ENCODE measurements around the gene TTC23L. TPM values are rescaled to one million over a fixed set of nuclear protein-coding genes. Genes with fewer than 3 reads are reported as not detected.
A peak's percentile ranks its signal among the peaks of the same experiment; 100 is the strongest.

The TTC23L gene
- total RNA-seq, 1 experiment from 2014 or later = 3.9 TPM

DNA sequence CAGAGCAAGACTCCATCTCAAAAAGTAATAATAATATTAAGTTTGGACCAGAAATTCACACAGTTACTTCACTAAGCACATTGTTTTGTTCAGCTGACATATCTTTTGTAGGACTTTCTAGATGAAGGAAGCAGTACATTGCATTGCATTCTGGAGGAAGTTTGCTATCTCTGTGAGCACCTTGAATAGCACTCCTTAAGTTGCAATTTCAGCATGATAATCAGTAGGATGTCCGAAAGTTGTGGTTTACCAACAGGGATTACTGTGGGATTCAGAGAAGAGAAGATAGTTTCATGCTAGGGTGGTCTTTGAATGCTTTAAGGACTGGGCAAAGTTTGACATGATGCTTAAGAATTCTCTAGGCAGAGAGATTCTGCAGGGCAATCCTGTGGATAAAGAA lies 18.4 kb upstream of the TTC23L start:
- no peaks in the 10 kb centered on the region for H3K79me2 ChIP-seq (ENCODE audit: low read depth)
- no peak overlapping the region for H2AFZ ChIP-seq
- no peaks in the 10 kb centered on the region for H3K4me1 ChIP-seq (replicated peaks; ENCODE audit: insufficient read depth)
- H4K20me1 ChIP-seq (ENCODE audit: insufficient read depth) = peaks cover 10% of the 10 kb centered on the region; the same call in 1 of the 2 replicates
- H3K27ac ChIP-seq = no peak overlapping the region; the same call in 1 of the 2 replicates
- ChIA-PET POLR2A (ENCODE audit: unreplicated experiment) (no interaction called here), CTCF (no interaction called here)
- H3F3A ChIP-seq (ENCODE audit: insufficient read depth, low read depth) = peaks cover 57% of the 10 kb centered on the region
- no peaks in the 10 kb centered on the region for H3K9me3 ChIP-seq (ENCODE audit: insufficient read depth, low read depth)
- no peak for DNase-seq
- H3K4me3 ChIP-seq = no peak overlapping the region
- BruUV-seq (replicated peaks) = no TSS peak
- no peaks in the 10 kb centered on the region for H3K9me2 ChIP-seq (ENCODE audit: insufficient read depth)
- H3K27me3 ChIP-seq (ENCODE audit: insufficient read depth, low read depth) = no peaks in the 10 kb centered on the region
- intact Hi-C loops (cut with micrococcal nuclease; ENCODE audit: unreplicated experiment) = loop anchor here (5.0 kb wide), 2 partner anchors 163 to 298 kb away; partner anchors contain the start of gene RAI14
- no peak overlapping the region for H3K4me2 ChIP-seq
- peaks cover 82% of the 10 kb centered on the region for H3K36me3 ChIP-seq (ENCODE audit: low read depth)
- TF ChIP-seq EZH2 (IDR thresholded peaks at IDR 0.05; ENCODE audit: low read depth) = no peak
- TF ChIP-seq CTCF (conservative IDR thresholded peaks at IDR 0.05) = no peak

DNA sequence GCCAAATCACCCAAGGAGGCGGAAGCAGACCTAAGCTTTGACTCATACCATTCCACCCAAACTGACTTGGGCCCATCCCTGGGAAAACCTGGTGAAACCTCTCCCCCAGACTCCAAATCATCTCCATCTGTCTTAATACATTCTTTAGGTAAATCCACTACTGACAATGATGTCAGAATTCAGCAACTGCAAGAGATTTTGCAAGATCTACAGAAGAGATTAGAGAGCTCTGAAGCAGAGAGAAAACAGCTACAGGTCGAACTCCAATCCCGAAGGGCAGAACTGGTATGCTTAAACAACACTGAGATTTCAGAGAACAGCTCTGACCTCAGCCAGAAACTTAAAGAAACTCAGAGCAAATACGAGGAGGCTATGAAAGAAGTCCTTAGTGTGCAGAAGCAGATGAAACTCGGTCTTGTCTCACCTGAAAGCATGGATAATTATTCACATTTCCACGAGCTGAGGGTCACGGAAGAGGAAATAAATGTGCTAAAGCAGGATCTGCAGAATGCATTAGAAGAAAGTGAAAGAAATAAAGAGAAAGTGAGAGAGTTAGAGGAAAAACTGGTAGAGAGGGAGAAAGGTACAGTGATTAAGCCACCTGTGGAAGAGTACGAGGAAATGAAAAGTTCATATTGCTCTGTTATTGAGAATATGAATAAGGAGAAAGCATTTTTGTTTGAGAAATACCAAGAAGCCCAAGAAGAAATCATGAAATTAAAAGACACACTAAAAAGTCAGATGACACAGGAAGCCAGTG lies 15.8 kb upstream of the TTC23L start:
- Histone ChIP-seq H3F3A (ENCODE audit: insufficient read depth, low read depth) (peaks cover 44% of the 10 kb centered on the region), H4K20me1 (ENCODE audit: insufficient read depth) (peaks cover 5% of the 10 kb centered on the region; the same call in 1 of the 2 replicates), H3K27ac (no peak overlapping the region), H2AFZ (no peak overlapping the region), H3K79me2 (ENCODE audit: low read depth) (no peaks in the 10 kb centered on the region), H3K9me2 (ENCODE audit: insufficient read depth) (no peaks in the 10 kb centered on the region), H3K4me1 (replicated peaks; ENCODE audit: insufficient read depth) (no peaks in the 10 kb centered on the region), H3K27me3 (ENCODE audit: insufficient read depth, low read depth) (no peaks in the 10 kb centered on the region), H3K4me2 (no peak overlapping the region), H3K9me3 (ENCODE audit: insufficient read depth, low read depth) (no peaks in the 10 kb centered on the region), H3K36me3 (ENCODE audit: low read depth) (peaks cover 87% of the 10 kb centered on the region), H3K4me3 (no peak overlapping the region)
- ChIA-PET POLR2A (ENCODE audit: unreplicated experiment) (no interaction called here), CTCF (interaction anchor here (0.6 kb wide), 1 partner anchor 36 kb away, joined by 9 read pairs; no protein-coding TSS in a partner anchor)
- TSS peak; percentile 72 for BruUV-seq (replicated peaks)
- intact Hi-C loops (cut with micrococcal nuclease; ENCODE audit: unreplicated experiment) = loop anchor here (5.0 kb wide), 2 partner anchors 166 to 301 kb away; partner anchors contain the start of gene RAI14
- TF ChIP-seq CTCF (conservative IDR thresholded peaks at IDR 0.05) (no peak), EZH2 (IDR thresholded peaks at IDR 0.05; ENCODE audit: low read depth) (no peak)
- no peak for DNase-seq

DNA sequence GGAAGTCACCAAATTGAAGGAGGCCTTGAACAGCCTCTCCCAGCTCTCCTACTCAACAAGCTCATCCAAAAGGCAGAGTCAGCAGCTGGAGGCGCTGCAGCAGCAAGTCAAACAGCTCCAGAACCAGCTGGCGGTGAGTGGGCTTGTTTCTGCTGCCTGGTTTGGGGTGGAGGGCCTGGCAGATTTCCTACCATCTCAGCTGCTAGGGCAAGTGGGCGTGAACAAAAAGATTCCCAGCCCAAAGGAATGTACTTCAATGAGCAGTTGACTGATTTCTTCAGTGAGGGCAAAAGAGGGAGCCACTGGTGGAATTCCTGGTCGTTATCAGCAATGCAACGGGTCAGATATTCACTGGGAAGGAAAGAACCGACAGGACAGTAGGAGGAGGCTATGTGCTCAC lies 12.6 kb upstream of the TTC23L start:
- Histone ChIP-seq H3K4me2 (no peak overlapping the region), H2AFZ (no peak overlapping the region), H3K4me3 (no peak overlapping the region), H3K9me2 (ENCODE audit: insufficient read depth) (no peaks in the 10 kb centered on the region), H3K36me3 (ENCODE audit: low read depth) (peaks cover 79% of the 10 kb centered on the region), H3F3A (ENCODE audit: insufficient read depth, low read depth) (peaks cover 22% of the 10 kb centered on the region), H3K27me3 (ENCODE audit: insufficient read depth, low read depth) (no peaks in the 10 kb centered on the region), H3K4me1 (replicated peaks; ENCODE audit: insufficient read depth) (no peaks in the 10 kb centered on the region), H3K79me2 (ENCODE audit: low read depth) (no peaks in the 10 kb centered on the region), H3K9me3 (ENCODE audit: insufficient read depth, low read depth) (no peaks in the 10 kb centered on the region), H4K20me1 (ENCODE audit: insufficient read depth) (no peaks in the 10 kb centered on the region), H3K27ac (no peak overlapping the region)
- intact Hi-C loops (cut with micrococcal nuclease; ENCODE audit: unreplicated experiment) = no loop called here
- no peak for DNase-seq
- ChIA-PET POLR2A (ENCODE audit: unreplicated experiment) (no interaction called here), CTCF (no interaction called here)
- no peak for TF ChIP-seq EZH2 (IDR thresholded peaks at IDR 0.05; ENCODE audit: low read depth)
- no peak for TF ChIP-seq CTCF (conservative IDR thresholded peaks at IDR 0.05)
- no TSS peak for BruUV-seq (replicated peaks)

All from PC-9 (cell line).